ENCODE data around the gene LEAP2.

Gene LEAP2, protein sequence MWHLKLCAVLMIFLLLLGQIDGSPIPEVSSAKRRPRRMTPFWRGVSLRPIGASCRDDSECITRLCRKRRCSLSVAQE

GRCh38 chr5:132873119-132873929 lies at the start of gene LEAP2:
TSS of gene LEAP2 (plus strand) at chr5:132873668. CDS start at chr5:132873695, 27 bp downstream.
- DNase-seq: no peak

DNA sequence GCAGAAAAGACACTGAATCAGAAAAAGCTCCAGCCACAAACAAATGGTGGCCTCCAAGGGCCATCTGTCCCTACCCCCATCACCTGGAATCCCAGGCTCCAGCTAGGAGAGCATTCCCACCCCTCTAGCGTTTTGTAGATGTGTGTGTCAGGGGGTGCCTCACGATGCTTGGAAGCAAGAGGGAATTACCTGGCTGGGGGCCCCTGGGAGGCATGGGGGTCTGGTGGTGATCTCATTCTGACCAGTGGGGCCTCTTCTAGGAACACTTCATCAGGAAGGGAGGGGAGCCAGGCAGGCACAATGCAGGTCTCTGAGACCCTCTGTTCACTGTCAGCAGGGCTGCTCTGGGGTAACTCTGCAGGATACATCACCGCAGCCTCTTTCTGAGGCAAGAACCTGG lies 49.0 kb upstream of the LEAP2 start:
- DNase-seq: no peak

GRCh38 chr5:132825033-132825833 lies 48.2 kb upstream of the LEAP2 start:
- no peak for DNase-seq

- no peak for DNase-seq
These were observed 47.6 kb upstream of the LEAP2 start for GRCh38 chr5:132825834-132826391.

GRCh38 chr5:132826424-132827082 lies 46.9 kb upstream of the LEAP2 start:
- DNase-seq: no peak

DNA sequence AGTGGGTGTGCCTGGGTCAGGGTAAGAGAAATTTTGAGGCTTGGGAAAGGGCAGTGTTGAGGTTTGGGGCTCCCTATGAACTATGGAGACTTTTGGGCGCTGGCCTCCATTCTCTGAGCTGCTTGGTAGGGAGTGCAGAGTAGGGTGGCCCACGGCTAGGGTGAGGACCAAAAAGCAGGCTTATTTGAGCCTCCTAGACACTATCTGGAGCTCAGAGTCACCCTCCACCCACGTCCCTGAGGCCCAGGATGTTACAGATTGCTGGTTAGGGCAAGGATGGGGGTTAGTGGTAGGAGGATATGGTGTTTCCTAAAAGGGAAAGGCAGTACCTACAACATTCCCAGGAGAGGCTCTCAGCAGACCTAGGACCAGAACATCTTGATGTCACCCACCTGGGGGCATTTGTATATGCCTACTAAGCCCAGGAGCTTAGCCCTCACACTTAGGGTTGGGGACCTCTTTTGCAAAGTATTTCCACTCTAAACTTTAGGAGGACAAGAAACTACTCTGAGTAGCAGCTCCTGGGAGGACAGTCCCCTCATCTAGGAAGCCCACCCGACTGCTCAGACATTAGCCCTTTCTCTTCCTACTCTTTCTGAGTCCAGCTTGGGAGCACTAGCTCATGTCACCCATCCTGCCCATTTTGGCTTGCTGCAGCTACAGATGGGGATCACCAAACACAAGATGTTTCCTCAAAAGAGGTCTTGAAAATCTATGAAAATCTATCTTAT lies 45.4 kb upstream of the LEAP2 start:
- DNase-seq: no peak

- DNase-seq: no peak
These were observed 44.5 kb upstream of the LEAP2 start for GRCh38 chr5:132828846-132829494.

DNA sequence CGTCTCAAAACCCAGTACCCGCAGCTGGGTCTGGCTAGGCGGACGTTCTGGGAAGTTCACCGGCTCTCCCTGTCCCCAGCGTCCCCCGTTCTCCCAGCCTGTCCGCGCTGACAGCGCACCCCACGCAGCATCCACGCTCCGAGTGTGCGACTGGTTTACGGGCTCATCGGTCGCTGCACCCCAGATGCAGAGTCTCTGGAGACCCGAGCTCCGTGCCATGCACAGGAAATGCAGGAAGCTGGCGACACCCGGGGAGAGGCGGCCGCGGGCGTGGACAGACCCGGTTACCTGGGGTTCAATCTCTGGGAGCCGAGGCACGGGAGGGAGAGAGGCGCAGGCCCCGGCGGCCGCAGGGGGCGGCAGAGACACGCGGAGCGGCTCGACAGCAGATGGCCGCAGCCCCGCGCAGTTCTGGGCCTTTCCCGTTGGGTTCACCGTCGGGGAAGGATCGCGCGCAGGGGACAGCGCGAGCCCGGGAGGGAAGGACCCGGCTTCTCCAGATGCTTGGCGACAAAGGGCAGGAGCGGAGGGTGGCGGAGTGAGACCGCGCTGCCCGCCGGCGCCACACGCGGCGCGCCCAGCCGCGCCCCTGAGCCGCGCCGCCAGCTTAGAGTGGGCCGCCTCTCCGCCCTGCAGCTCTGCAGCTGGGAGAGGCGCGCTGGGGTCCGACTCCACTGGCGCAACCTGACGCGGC lies 43.6 kb upstream of the LEAP2 start:
- DNase-seq: peak; percentile 36

- DNase-seq: peak; percentile 34
These were observed 42.9 kb upstream of the LEAP2 start, which contains the start of gene SHROOM1 for GRCh38 chr5:132830436-132831094. TSS of gene SHROOM1 (minus strand) at chr5:132830647. CDS start at chr5:132826140, 4,507 bp downstream.

GRCh38 chr5:132831095-132831860 lies 42.2 kb upstream of the LEAP2 start:
- DNase-seq: no peak

GRCh38 chr5:132832612-132833011 lies 40.9 kb upstream of the LEAP2 start:
- DNase-seq: no peak

DNA sequence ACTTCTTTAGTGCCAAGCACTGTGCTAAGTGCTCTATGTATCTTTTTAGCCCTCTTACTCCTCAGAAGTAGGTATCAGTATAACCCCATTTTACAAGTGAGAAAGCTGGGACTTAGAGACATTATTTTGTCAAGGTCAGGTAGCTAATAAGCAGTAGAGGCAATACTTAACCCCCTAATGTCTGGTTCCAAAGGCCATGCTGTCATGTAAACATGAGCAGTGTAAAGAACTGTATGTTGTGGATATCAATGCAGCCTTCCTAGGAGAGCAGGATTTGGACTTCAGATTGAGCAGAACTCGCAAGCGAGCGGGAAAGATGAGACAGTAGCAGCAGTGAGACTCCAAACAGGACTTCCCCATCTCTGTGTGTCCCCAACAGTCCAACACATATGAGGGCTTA lies 39.4 kb upstream of the LEAP2 start:
- DNase-seq: no peak

GRCh38 chr5:132836852-132837251 lies 36.6 kb upstream of the LEAP2 start:
- DNase-seq: no peak

DNA sequence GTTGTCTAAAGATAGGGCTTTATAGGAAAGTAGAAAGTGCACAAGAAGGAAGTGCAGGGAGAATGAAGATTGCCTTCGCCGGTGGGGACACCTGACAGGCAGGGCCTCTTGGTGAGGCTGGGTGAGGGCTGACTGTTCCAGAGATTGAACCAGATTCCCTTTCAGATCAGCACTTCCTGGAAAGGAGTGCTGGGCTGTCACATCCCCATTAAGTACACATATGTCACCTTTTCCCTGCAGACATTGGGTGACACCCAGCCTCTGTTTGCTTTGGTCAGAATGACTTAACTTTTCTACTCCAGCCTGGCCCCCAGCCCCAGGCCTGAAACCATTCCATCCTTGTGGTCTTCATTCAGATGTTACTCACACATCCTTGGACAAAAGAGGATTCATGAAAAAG lies 35.6 kb upstream of the LEAP2 start:
- DNase-seq: no peak

DNA sequence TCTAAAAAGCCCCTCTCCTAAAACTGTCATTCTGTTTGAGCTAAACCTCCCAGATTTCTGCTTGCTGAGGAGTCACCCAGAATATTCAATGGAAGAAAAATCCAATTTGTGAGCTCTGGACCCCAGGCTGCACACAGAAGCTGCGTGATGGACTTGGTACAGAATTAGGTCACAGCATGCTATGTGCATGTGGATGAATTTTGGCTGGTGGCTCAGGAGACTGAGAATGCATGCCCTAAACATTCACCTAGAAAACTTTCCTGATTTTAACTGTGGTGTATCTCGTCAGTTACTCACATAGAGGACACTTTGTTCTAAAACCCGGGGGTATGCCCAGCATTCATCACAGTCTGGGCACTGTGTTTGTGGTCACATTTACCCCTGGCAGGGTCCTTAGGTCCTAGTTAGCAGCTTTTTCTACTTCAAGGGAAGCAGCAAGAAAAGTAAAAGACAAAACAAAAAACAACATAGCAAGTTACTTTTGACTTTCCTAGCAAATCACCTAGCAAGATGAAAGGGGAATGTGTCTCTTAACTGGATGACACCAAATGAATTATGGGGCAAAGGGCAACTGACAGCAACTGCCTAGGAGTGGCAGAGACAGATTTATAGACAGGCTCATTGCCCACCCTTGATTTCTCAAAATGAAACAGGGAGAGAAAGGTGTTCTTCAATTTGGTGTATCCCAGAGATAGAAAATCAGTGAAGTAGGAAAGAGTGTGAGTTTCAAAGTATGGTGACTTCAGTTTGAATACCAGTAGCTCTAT lies 34.8 kb upstream of the LEAP2 start:
- DNase-seq: no peak

- peak; percentile 63 for DNase-seq
These were observed 33.8 kb upstream of the LEAP2 start for GRCh38 chr5:132839426-132840301.

DNA sequence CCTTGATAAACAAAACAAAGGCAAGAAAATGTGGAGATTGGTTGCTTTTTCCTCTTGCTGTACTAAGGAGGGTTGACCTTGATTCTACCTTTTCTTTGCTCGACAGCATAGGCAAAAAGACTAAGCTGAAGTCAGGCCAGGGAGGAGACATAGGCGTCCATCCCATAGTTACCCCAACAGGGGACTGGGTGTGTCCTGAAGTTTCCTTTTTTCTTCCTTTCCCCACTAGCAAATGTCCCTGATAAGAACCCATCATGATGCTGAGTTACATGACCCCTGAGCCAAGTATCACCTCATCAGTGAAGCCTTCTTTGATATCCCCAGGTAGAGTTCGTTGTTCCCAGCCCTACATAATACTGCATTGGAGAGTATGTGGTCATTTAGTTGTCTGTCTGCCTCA lies 33.2 kb upstream of the LEAP2 start:
- DNase-seq: no peak

GRCh38 chr5:132840896-132841295 lies 32.6 kb upstream of the LEAP2 start:
- DNase-seq: no peak
